WTC11 (cell line): ENCODE data around the gene AHNAK2.

Experiments
- NFYB ChIP-seq: sonication (generic); formaldehyde crosslinking; conservative IDR thresholded peaks from 2 replicates; pipeline ENCODE4 v1.8.0; 2022; ENCODE audit warnings: low read depth, missing genetic modification reagents
- ZNF317 ChIP-seq: sonication (generic); formaldehyde crosslinking; IDR thresholded peaks from 2 replicates; pipeline ENCODE4 v1.8.1; 2023; ENCODE audit warnings: low read depth, mild to moderate bottlenecking, moderate library complexity, missing genetic modification reagents, borderline replicate concordance
- TF ChIP-seq, protein P1 (sequence below): fragments of 200-600 bp; IDR thresholded peaks from 2 replicates; pipeline ENCODE4 v1.8.0; 2022; ENCODE audit warnings: antibody characterized with exemption

DNA sequence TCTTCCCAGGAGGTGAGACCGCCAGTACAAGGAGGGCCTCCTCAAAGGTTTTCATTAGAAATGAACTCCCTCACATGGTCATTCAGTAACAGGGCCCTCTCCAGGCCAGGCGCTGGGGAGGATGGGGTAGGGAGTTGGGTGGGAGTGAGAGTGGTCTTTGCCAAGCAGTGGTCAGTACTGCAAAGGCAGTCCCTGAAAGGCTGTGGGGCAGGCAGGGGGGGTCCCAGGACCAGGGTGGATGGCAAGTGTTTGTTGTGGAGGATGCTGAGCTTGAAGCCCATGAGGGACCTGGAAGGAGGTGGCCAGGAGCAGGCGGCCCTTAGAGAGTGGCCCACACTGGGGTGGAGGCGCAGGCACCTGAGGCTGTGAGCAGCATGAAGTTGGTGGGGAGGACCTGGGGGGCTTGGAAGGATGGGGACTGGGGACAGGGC lies 87.0 kb downstream of the AHNAK2 start:
- TF ChIP-seq, protein P1, sequence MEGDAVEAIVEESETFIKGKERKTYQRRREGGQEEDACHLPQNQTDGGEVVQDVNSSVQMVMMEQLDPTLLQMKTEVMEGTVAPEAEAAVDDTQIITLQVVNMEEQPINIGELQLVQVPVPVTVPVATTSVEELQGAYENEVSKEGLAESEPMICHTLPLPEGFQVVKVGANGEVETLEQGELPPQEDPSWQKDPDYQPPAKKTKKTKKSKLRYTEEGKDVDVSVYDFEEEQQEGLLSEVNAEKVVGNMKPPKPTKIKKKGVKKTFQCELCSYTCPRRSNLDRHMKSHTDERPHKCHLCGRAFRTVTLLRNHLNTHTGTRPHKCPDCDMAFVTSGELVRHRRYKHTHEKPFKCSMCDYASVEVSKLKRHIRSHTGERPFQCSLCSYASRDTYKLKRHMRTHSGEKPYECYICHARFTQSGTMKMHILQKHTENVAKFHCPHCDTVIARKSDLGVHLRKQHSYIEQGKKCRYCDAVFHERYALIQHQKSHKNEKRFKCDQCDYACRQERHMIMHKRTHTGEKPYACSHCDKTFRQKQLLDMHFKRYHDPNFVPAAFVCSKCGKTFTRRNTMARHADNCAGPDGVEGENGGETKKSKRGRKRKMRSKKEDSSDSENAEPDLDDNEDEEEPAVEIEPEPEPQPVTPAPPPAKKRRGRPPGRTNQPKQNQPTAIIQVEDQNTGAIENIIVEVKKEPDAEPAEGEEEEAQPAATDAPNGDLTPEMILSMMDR, result no peak
- TF ChIP-seq NFYB (CRISPR knock-in tag), result no peak
- TF ChIP-seq ZNF317 (CRISPR knock-in tag), result no peak
